ENCODE results near the gene KLHL4. TPM values are rescaled to one million over a fixed set of nuclear protein-coding genes. Genes with fewer than 3 reads are reported as not detected.
A peak's percentile ranks its signal among the peaks of the same experiment; 100 is the strongest.
"Not testable (repeated sequence)": the region's sequence is repeated elsewhere in the genome, so short reads cannot be mapped to it uniquely, and the experiment has no call there.

Gene KLHL4
- 1.6 TPM for polyA plus RNA-seq (2013, experiment 1 of 2)
- 1.5 TPM for polyA plus RNA-seq (2013, experiment 2 of 2)

GRCh38 chrX:87517571-87518141 lies at the start of gene KLHL4:
TSS of gene KLHL4 (plus strand) at chrX:87517802. CDS start at chrX:87517894, 92 bp downstream.
- 0% methylated on average over 6 of the region's 8 CpGs for WGBS
- peak; percentile 82 for DNase-seq
- H3K36me3 ChIP-seq (ENCODE audit: control insufficient read depth in 1 of 2, insufficient read depth in 2 of 2, low read depth in 1 of 2, low read length in 2 of 2) = no peaks in the 10 kb centered on the region

GRCh38 chrX:87468941-87469340 lies 48.7 kb upstream of the KLHL4 start:
- H3K4me3 ChIP-seq (ENCODE audit: insufficient read depth in 1 of 2, low read depth in 1 of 2, low read length in 2 of 2) = no peak overlapping the region
- H3K27me3 ChIP-seq (ENCODE audit: control insufficient read depth in 1 of 2, insufficient read depth in 1 of 2, low read length in 2 of 2) = no peaks in the 10 kb centered on the region
- no peak overlapping the region for H2BK15ac ChIP-seq (ENCODE audit: low read depth, poor library complexity, severe bottlenecking)
- no peak overlapping the region for H3K14ac ChIP-seq (ENCODE audit: low read length in 2 of 2)
- no peak overlapping the region for H4K91ac ChIP-seq (ENCODE audit: low read length)
- no peak overlapping the region for H3K9ac ChIP-seq (ENCODE audit: low read length)
- H2BK5ac ChIP-seq (ENCODE audit: low read depth, low read length, poor library complexity, severe bottlenecking) = no peak overlapping the region
- H3K9me3 ChIP-seq (ENCODE audit: control insufficient read depth, low read length) = no peaks in the 10 kb centered on the region
- no peak overlapping the region for H2AFZ ChIP-seq (ENCODE audit: low read depth, low read length)
- H3K79me1 ChIP-seq (replicated peaks; ENCODE audit: low read length, poor library complexity, severe bottlenecking) = no peaks in the 10 kb centered on the region
- no peak overlapping the region for H2AK5ac ChIP-seq (ENCODE audit: low read length, severe bottlenecking)
- H3K27ac ChIP-seq (ENCODE audit: low read length, poor library complexity, severe bottlenecking) = no peak overlapping the region
- DNase-seq = no peak
- no peaks in the 10 kb centered on the region for H3K4me1 ChIP-seq (ENCODE audit: control insufficient read depth, insufficient read depth, low read depth, low read length)
- H4K8ac ChIP-seq (ENCODE audit: low read length) = no peak overlapping the region
- no peak overlapping the region for H3K4me2 ChIP-seq (ENCODE audit: low read length, poor library complexity, severe bottlenecking)
- H3K36me3 ChIP-seq (ENCODE audit: control insufficient read depth in 1 of 2, insufficient read depth in 2 of 2, low read depth in 1 of 2, low read length in 2 of 2) = no peaks in the 10 kb centered on the region
- no CpG with 5 or more reads among the region's 2 CpGs for WGBS
- H3K23ac ChIP-seq (ENCODE audit: low read length in 2 of 2) = no peak overlapping the region
- no peak overlapping the region for H3K18ac ChIP-seq (ENCODE audit: low read depth in 1 of 2, low read length in 2 of 2)
- H2BK120ac ChIP-seq (ENCODE audit: low read depth, low read length) = no peak overlapping the region
- H2BK12ac ChIP-seq (ENCODE audit: low read length in 2 of 2) = no peak overlapping the region
- H3K4ac ChIP-seq (ENCODE audit: low read depth in 1 of 2, low read length in 2 of 2) = no peak overlapping the region

More at GRCh38 chrX:87517571-87518141, at the start of gene KLHL4:
- Histone ChIP-seq H4K8ac (ENCODE audit: low read length) (no peak within 1 kb of the TSS), H3K18ac (ENCODE audit: low read depth in 1 of 2, low read length in 2 of 2) (no peak within 1 kb of the TSS), H2BK5ac (ENCODE audit: low read depth, low read length, poor library complexity, severe bottlenecking) (no peak within 1 kb of the TSS), H2BK15ac (ENCODE audit: low read depth, poor library complexity, severe bottlenecking) (no peak within 1 kb of the TSS), H2BK12ac (ENCODE audit: low read length in 2 of 2) (no peak within 1 kb of the TSS), H3K27ac (ENCODE audit: low read length, poor library complexity, severe bottlenecking) (peak within 1 kb of the TSS; percentile 96), H3K4me3 (ENCODE audit: insufficient read depth in 1 of 2, low read depth in 1 of 2, low read length in 2 of 2) (peak within 1 kb of the TSS; percentile 44 to 51), H3K9ac (ENCODE audit: low read length) (peak within 1 kb of the TSS; percentile 28), H3K79me1 (replicated peaks; ENCODE audit: low read length, poor library complexity, severe bottlenecking) (no peaks in the 10 kb centered on the region), H2AFZ (ENCODE audit: low read depth, low read length) (peak within 1 kb of the TSS; percentile 39), H3K14ac (ENCODE audit: low read length in 2 of 2) (no peak within 1 kb of the TSS), H2AK5ac (ENCODE audit: low read length, severe bottlenecking) (no peak within 1 kb of the TSS), H4K91ac (ENCODE audit: low read length) (no peak within 1 kb of the TSS), H2BK120ac (ENCODE audit: low read depth, low read length) (no peak within 1 kb of the TSS), H3K23ac (ENCODE audit: low read length in 2 of 2) (no peak within 1 kb of the TSS), H3K27me3 (ENCODE audit: control insufficient read depth in 1 of 2, insufficient read depth in 1 of 2, low read length in 2 of 2) (no peaks in the 10 kb centered on the region), H3K9me3 (ENCODE audit: control insufficient read depth, low read length) (no peaks in the 10 kb centered on the region), H3K4me1 (ENCODE audit: control insufficient read depth, insufficient read depth, low read depth, low read length) (no peaks in the 10 kb centered on the region), H3K4me2 (ENCODE audit: low read length, poor library complexity, severe bottlenecking) (peak within 1 kb of the TSS; percentile 51), H3K4ac (ENCODE audit: low read depth in 1 of 2, low read length in 2 of 2) (no peak within 1 kb of the TSS)

GRCh38 chrX:87475793-87476192 lies 41.8 kb upstream of the KLHL4 start:
- H3K23ac ChIP-seq (ENCODE audit: low read length in 2 of 2) = no peak overlapping the region
- H2BK5ac ChIP-seq (ENCODE audit: low read depth, low read length, poor library complexity, severe bottlenecking) = no peak overlapping the region
- no peaks in the 10 kb centered on the region for H3K4me1 ChIP-seq (ENCODE audit: control insufficient read depth, insufficient read depth, low read depth, low read length)
- no peak overlapping the region for H3K4me3 ChIP-seq (ENCODE audit: insufficient read depth in 1 of 2, low read depth in 1 of 2, low read length in 2 of 2)
- no peak overlapping the region for H3K4ac ChIP-seq (ENCODE audit: low read depth in 1 of 2, low read length in 2 of 2)
- no peak overlapping the region for H3K27ac ChIP-seq (ENCODE audit: low read length, poor library complexity, severe bottlenecking)
- H2BK12ac ChIP-seq (ENCODE audit: low read length in 2 of 2) = no peak overlapping the region
- H3K18ac ChIP-seq (ENCODE audit: low read depth in 1 of 2, low read length in 2 of 2) = no peak overlapping the region
- H2AFZ ChIP-seq (ENCODE audit: low read depth, low read length) = no peak overlapping the region
- no peak overlapping the region for H3K14ac ChIP-seq (ENCODE audit: low read length in 2 of 2)
- no peaks in the 10 kb centered on the region for H3K9me3 ChIP-seq (ENCODE audit: control insufficient read depth, low read length)
- no peak for DNase-seq
- no peak overlapping the region for H3K9ac ChIP-seq (ENCODE audit: low read length)
- H4K8ac ChIP-seq (ENCODE audit: low read length) = no peak overlapping the region
- H2BK120ac ChIP-seq (ENCODE audit: low read depth, low read length) = no peak overlapping the region
- H2BK15ac ChIP-seq (ENCODE audit: low read depth, poor library complexity, severe bottlenecking) = no peak overlapping the region
- H4K91ac ChIP-seq (ENCODE audit: low read length) = no peak overlapping the region
- WGBS = 61% methylated on average over 1 of the region's 1 CpG
- H2AK5ac ChIP-seq (ENCODE audit: low read length, severe bottlenecking) = no peak overlapping the region
- H3K4me2 ChIP-seq (ENCODE audit: low read length, poor library complexity, severe bottlenecking) = no peak overlapping the region
- no peaks in the 10 kb centered on the region for H3K27me3 ChIP-seq (ENCODE audit: control insufficient read depth in 1 of 2, insufficient read depth in 1 of 2, low read length in 2 of 2)
- no peaks in the 10 kb centered on the region for H3K36me3 ChIP-seq (ENCODE audit: control insufficient read depth in 1 of 2, insufficient read depth in 2 of 2, low read depth in 1 of 2, low read length in 2 of 2)
- H3K79me1 ChIP-seq (replicated peaks; ENCODE audit: low read length, poor library complexity, severe bottlenecking) = no peaks in the 10 kb centered on the region

DNA sequence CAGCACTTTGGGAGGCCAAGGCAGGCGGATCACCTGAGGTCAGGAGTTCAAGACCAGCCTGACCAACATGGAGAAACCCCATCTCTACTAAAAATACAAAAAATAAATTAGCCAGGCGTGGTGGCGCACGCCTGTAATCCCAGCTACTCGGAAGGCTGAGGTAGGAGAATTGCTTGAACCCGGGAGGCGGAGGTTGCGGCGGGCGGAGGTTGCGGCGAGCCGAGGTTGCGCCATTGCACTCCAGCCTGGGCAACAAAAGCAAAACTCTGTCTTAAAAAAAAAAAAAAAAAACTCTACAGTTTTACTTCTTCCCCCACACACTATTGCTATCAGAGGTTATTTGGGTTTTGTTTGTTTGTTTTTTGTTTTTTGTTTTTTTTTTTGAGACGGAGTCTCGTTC lies 38.9 kb upstream of the KLHL4 start:
- not testable (repeated sequence) for H3K14ac ChIP-seq (ENCODE audit: low read length in 2 of 2); H3K18ac ChIP-seq (ENCODE audit: low read depth in 1 of 2, low read length in 2 of 2); H3K4me1 ChIP-seq (ENCODE audit: control insufficient read depth, insufficient read depth, low read depth, low read length); H3K27me3 ChIP-seq (ENCODE audit: control insufficient read depth in 1 of 2, insufficient read depth in 1 of 2, low read length in 2 of 2); H3K23ac ChIP-seq (ENCODE audit: low read length in 2 of 2); H3K9ac ChIP-seq (ENCODE audit: low read length); H3K9me3 ChIP-seq (ENCODE audit: control insufficient read depth, low read length); H4K8ac ChIP-seq (ENCODE audit: low read length); DNase-seq; H3K4ac ChIP-seq (ENCODE audit: low read depth in 1 of 2, low read length in 2 of 2); H3K36me3 ChIP-seq (ENCODE audit: control insufficient read depth in 1 of 2, insufficient read depth in 2 of 2, low read depth in 1 of 2, low read length in 2 of 2); H2BK5ac ChIP-seq (ENCODE audit: low read depth, low read length, poor library complexity, severe bottlenecking); H2BK12ac ChIP-seq (ENCODE audit: low read length in 2 of 2); H3K27ac ChIP-seq (ENCODE audit: low read length, poor library complexity, severe bottlenecking); H2AFZ ChIP-seq (ENCODE audit: low read depth, low read length); H2BK120ac ChIP-seq (ENCODE audit: low read depth, low read length); H2AK5ac ChIP-seq (ENCODE audit: low read length, severe bottlenecking); H3K4me3 ChIP-seq (ENCODE audit: insufficient read depth in 1 of 2, low read depth in 1 of 2, low read length in 2 of 2); H2BK15ac ChIP-seq (ENCODE audit: low read depth, poor library complexity, severe bottlenecking); H4K91ac ChIP-seq (ENCODE audit: low read length); H3K79me1 ChIP-seq (replicated peaks; ENCODE audit: low read length, poor library complexity, severe bottlenecking); H3K4me2 ChIP-seq (ENCODE audit: low read length, poor library complexity, severe bottlenecking)
- 97% methylated on average over 6 of the region's 16 CpGs for WGBS
